ENCODE data around the gene SLC9A9. TPM values are rescaled to one million over a fixed set of nuclear protein-coding genes. Genes with fewer than 3 reads are reported as not detected.

Gene SLC9A9
- total RNA-seq, 1 donor from 2014 or later, result 2.3 TPM

GRCh38 chr3:143757691-143758090 is 90.6 kb downstream of the SLC9A9 start:
- DNase-seq (ENCODE audit: low read depth, low spot score), result no peak

DNA sequence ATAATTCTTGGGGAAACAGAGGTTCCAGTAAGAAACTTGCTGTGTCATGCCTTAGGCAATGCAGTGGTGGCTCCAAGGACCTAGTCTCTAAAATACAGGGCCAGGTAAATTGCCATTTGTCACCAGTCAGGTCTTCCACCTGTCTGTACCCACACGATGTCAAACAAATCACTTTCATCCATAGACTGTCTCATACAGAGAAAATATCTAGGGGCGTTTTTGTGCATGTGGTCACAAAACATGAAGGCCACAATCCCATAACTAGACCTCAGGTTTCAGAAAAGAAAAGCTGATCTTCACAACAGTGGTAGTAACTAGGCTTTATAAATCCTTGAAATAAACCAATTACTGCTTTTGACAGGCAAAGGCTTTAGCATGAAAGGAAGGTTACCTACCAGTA is 92.3 kb downstream of the SLC9A9 start:
- DNase-seq (ENCODE audit: low read depth, low spot score), result no peak

GRCh38 chr3:143754090-143754489 is 94.2 kb downstream of the SLC9A9 start:
- no peak for DNase-seq (ENCODE audit: low read depth, low spot score)

DNA sequence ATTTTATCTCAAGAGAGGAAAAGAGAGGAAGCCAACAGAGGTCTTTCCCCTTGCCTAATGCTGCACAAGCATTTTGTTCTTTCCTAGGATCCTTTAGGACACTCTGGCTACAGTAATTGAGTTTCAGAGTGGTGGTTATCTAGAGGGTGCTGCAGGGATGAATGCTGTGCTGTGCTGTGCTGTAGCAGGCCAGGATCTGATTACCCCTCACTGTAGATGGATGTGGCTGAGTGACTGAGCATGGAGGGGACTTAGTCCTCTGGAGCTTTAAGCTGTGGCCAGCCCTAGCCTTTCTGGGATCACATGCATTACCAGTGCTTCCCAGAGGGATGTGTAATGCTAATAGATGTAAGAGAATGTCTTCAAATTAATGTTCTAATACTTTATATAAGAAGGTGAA is 94.8 kb downstream of the SLC9A9 start:
- no peak for DNase-seq (ENCODE audit: low read depth, low spot score)

DNA sequence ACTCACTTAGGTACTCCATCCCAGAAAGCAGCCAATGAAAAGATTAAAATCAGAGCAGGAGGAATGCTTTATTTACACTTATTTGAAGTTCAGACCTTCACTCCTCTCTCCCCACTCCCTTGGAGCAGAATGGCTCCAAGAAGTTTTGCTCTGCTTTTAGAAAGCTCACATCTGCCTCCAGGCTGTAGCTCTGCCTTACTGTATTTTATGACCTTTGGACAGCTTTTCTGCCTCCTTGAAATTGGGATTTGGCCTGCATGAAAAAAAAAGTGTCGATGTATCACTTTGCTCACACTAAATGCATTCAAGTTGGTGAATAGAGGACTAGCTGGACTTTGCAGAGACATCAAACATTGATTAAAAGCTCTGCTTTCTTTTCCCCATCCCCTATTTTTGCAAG is 95.3 kb downstream of the SLC9A9 start:
- no peak for DNase-seq (ENCODE audit: low read depth, low spot score)

DNA sequence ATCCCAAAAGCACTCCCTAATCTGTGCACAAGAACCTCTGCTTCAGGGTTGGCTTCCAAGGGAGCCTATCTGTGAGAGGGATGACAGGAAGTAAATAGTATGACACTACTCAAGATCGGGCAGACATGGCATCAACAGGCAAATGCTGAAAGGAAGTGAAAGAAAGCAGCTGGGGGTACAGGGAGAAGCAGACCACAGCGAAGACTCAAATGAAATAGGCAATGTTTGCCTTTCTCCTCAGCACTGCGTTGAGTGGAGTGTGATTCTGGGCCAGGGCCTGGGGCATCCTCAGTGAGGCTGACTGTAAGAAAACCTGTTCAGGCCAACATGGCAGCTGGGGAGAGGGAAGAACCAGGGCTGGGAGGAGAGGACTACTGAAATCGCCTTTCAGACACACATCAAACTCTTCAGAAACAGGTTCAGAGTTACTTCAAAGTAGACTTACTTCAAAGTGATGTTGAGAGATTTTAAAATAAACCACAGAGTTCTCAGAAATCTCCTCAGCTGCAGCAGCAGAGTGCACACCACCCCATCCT is 96.6 kb downstream of the SLC9A9 start:
- DNase-seq (ENCODE audit: low read depth, low spot score), result no peak

- DNase-seq (ENCODE audit: low read depth, low spot score), result no peak
Observed at GRCh38 chr3:143750841-143751240, 97.4 kb downstream of the SLC9A9 start.

- DNase-seq (ENCODE audit: low read depth, low spot score), result no peak
Observed at GRCh38 chr3:143749926-143750325, 98.3 kb downstream of the SLC9A9 start.

DNA sequence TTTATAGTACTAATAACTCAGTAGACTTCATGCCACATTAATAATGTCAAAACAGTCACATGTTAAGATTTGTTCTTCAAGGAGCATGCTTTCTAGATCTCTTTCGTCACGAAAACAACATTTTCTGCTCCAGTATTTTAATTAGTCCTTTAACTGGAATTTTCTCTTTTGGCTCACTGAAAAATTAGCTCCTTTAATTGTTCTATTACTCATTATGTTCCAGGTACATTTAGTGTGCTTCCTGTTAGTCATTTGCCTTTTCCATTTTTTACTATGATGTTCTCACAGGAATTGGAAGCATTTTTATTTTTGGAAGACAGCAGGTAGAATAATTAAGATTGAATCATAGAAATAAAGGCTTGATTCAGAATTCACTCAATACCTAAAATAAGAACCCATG is 111.2 kb downstream of the SLC9A9 start:
- DNase-seq (ENCODE audit: low read depth, low spot score), result no peak

GRCh38 chr3:143736205-143736997 is 111.9 kb downstream of the SLC9A9 start:
- DNase-seq (ENCODE audit: low read depth, low spot score), result peak; percentile 2

- DNase-seq (ENCODE audit: low read depth, low spot score), result no peak
Observed at GRCh38 chr3:143731776-143732175, 116.5 kb downstream of the SLC9A9 start.

DNA sequence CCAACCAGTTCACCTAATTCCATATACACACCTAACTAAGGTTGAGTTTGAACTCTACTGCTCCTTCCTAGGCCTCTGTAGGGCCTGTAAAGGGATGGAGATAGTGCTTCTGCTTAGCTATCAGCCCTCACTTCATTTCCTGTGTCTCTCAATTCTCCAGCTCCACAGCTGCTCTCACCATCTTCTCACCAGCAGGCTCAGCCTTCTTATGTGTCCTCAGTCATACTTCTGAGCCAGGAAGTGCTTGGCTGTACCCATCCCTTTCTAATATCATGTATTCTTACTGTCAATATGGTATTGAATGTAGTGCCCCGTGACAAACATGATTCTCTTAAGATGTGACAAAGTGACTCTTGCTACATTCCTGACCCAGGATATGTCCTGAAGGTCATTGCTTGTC is 116.9 kb downstream of the SLC9A9 start:
- no peak for DNase-seq (ENCODE audit: low read depth, low spot score)

GRCh38 chr3:143727391-143727790 is 120.9 kb downstream of the SLC9A9 start:
- no peak for DNase-seq (ENCODE audit: low read depth, low spot score)

GRCh38 chr3:143726727-143727126 is 121.5 kb downstream of the SLC9A9 start:
- no peak for DNase-seq (ENCODE audit: low read depth, low spot score)

DNA sequence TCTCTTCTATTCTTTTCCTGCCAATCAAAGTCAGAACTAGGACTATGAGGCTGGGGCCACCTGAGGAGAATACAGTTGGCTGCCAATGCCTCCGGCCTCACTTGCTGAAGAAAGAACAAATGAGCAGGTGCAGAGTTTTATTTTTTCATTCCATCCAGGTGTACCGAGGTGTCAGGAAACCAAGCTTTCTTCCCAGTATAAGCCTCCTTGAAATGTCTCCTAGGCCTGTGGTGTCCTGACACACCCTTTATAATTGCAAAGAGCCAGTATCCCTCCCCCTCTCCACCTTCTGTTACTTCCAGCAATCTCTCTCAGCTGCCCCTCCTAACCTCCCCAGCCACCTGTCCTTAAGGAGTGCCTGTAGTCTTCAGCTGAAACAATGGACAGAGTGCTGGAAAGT is 127.9 kb downstream of the SLC9A9 start:
- DNase-seq (ENCODE audit: low read depth, low spot score), result no peak

DNA sequence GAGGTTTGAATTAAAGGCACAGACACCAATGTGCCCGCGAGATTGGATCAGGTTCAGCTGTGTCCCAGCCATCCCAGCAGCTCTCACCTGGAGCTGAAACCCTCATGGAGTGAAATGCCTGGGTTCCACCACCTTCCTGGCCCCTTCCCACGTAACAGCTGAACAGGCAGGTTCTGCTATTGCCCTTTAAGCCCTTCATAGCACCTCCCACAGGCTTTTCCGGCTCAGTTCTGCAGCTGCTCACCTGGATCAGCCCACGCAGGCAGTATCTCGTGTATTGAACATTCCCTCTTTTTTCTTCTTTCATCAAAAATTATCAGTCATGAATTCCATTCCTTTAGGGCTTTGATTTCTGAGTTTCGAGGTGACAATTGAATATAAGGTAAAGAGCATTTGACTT is 129.8 kb downstream of the SLC9A9 start:
- no peak for DNase-seq (ENCODE audit: low read depth, low spot score)

GRCh38 chr3:143716731-143717130 is 131.5 kb downstream of the SLC9A9 start:
- DNase-seq (ENCODE audit: low read depth, low spot score), result no peak

- DNase-seq (ENCODE audit: low read depth, low spot score), result no peak
Observed at GRCh38 chr3:143712522-143712921, 135.7 kb downstream of the SLC9A9 start.

DNA sequence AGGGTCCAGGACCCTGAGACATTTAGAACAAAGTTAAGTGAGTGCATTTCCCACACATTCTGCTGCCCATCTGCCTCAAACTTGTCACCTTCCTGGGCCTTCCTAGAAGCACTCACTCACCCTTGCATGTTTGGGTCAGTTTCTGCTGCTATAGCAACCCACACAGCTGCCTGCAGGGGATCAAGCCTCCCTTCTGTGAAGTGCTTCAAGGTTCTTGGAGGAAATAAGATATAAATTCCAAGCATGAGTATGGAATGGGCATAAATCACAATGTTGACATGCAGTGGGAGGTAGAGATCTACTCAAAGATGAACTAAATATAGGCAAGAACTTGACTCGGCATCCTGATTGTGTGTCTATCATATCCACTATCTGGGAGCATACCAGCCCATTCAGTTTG is 140.4 kb downstream of the SLC9A9 start:
- no peak for DNase-seq (ENCODE audit: low read depth, low spot score)

GRCh38 chr3:143700431-143700975 is 147.8 kb downstream of the SLC9A9 start:
- no peak for DNase-seq (ENCODE audit: low read depth, low spot score)

DNA sequence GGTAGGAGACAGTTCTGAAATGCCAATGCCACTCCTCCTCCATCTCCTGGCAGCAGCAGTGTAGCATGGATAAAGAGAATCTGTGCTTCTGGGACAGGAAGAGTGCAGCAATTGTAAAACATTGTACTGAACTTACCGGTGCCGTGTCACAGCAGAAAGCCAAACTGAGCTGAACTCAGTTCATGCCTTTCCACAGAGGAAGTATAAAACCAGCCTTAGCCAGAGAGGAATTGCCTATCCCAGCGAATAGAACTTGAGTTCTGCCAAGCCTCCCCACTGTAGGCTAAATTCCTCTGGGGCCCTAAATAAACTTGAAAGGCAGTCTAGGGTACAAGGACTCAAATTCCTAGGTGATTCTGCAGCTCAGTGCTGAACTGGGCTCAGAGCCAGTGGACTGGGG is 148.8 kb downstream of the SLC9A9 start:
- DNase-seq (ENCODE audit: low read depth, low spot score), result no peak

- no peak for DNase-seq (ENCODE audit: low read depth, low spot score)
Observed at GRCh38 chr3:143698682-143699303, 149.5 kb downstream of the SLC9A9 start.

DNA sequence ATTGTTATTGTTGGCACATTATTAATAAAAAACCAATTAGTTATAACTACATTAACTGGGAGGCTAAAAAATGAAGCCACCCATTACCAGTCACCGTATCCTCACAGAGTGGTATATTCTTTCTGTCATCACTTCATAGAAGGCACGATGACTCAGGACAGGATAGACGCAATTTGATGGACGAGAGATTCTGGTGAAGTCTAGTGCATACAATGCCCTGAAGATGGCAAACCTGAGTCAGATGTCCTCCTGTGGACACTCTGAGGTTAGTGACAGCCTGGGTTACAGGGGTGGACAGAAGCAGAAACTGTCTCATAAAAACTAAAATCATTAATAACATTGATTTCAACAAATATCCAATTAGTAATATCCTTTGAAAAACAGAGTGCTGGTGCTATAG is 150.3 kb downstream of the SLC9A9 start:
- no peak for DNase-seq (ENCODE audit: low read depth, low spot score)

Data from pulmonary artery endothelial cell (primary cell).